Measurements from ENCODE around the gene RAB35.

- no peak for TF ChIP-seq IRF1 (CRISPR knock-in tag; IDR thresholded peaks at IDR 0.05; ENCODE audit: borderline replicate concordance)
- no peak for TF ChIP-seq BHLHE40 (IDR thresholded peaks at IDR 0.05; ENCODE audit: low read length)
- TF ChIP-seq ZBTB40 (IDR thresholded peaks at IDR 0.05) = no peak
- TF ChIP-seq ZBTB40 (CRISPR knock-in tag; IDR thresholded peaks at IDR 0.05) = no peak
- no peak for TF ChIP-seq TFE3 (CRISPR knock-in tag; IDR thresholded peaks at IDR 0.05)
- TF ChIP-seq ZNF212 (CRISPR knock-in tag; IDR thresholded peaks at IDR 0.05) = no peak
- no peak for TF ChIP-seq ZNF507 (tag; conservative IDR thresholded peaks at IDR 0.05)
- no peak for TF ChIP-seq EHMT2 (IDR thresholded peaks at IDR 0.05)
- no peak for TF ChIP-seq EGR1 (conservative IDR thresholded peaks at IDR 0.05)
- TF ChIP-seq ZHX1 (conservative IDR thresholded peaks at IDR 0.05; ENCODE audit: low read length) = no peak
These were observed 21.8 kb upstream of the RAB35 start for GRCh38 chr12:120138366-120138765.
